GM21717 (cell line): ENCODE results near the gene POU6F2.
"Not testable (repeated sequence)": the region's sequence is repeated elsewhere in the genome, so short reads cannot be mapped to it uniquely, and the experiment has no call there.

Experiments
- ATAC-seq: cut with Tn5 transposase; IDR thresholded peaks from one replicate; pipeline ENCODE4 v1.9.1; 2021; ENCODE audit warnings: mild to moderate bottlenecking, moderate library complexity; ENCODE audit not compliant: unreplicated experiment

The POU6F2 gene, protein sequence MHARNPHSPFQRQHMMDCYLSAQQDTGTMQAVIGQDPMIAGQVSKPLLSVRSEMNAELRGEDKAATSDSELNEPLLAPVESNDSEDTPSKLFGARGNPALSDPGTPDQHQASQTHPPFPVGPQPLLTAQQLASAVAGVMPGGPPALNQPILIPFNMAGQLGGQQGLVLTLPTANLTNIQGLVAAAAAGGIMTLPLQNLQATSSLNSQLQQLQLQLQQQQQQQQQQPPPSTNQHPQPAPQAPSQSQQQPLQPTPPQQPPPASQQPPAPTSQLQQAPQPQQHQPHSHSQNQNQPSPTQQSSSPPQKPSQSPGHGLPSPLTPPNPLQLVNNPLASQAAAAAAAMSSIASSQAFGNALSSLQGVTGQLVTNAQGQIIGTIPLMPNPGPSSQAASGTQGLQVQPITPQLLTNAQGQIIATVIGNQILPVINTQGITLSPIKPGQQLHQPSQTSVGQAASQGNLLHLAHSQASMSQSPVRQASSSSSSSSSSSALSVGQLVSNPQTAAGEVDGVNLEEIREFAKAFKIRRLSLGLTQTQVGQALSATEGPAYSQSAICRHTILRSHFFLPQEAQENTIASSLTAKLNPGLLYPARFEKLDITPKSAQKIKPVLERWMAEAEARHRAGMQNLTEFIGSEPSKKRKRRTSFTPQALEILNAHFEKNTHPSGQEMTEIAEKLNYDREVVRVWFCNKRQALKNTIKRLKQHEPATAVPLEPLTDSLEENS

DNA sequence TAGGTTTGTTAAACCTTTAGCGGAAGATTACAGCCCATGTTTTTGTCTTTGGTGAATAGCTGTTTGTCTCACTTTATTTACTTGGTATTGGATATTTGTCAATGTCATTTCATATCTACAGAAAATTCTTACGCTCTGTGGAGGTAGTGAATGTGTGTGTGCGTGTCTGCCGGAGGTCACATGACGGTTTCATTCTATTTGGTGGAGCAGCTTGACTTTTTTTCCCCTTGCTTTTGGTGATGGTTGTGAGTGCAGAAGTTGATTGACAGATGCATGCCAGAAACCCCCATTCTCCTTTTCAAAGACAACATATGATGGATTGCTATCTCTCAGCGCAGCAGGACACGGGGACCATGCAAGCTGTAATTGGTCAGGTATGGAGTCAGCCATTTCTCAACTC is at the start of gene POU6F2:
POU6F2 (plus strand) TSS at position 225 of the 400 bp plus-strand sequence; CDS start at position 270, 45 bp downstream.
- no peak for ATAC-seq

DNA sequence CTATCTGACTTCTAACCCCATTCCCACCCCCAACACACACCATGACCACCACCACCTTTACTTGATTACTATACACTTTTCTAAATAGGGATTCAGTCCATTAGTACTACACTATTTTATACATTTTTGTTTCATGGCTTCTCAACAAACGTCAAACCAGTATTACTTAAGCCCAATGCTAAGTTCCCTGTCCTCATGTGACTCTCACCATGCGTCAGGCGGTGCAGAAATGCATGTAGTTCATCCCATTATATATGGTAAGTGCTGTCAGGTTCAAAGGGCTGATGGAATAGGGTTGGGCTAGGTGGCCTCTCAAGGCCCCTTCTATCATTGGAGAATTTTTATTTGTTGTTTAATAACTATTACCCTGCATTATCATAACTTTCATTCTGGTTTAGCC is 49.2 kb upstream of the POU6F2 start:
- no peak for ATAC-seq

DNA sequence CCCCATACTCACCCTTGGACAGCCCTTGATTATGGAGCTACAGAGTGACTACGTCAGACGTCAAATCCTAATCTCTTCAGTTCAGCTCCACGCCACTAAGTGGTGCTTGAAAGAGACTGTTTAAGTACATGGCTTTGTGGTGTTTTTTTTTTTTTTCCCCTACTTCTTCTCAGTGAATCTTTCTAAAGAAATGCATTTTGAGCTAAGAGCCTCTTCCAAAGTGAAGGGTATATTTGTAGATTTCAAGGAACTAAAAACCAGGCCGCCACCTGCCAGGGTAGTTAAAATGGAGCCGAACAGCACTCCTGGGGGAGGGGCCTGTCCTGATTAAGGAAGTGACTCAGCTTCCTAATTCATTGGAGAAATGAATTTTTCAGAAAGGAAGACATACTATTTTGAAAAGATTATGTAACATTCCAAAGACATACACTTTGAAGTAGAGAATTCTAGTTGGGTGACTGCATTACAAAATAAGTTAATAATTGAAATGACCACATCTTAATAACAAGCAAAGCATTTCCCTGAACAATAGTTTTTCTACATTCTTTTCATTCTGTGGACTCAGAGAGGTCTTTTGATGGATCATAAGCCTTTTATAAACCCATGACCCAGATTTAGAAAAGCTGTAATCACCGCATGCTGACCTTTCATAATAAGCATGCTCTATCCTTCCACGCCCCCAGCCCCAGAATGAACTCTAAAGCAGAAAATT is 48.1 kb upstream of the POU6F2 start:
- no peak for ATAC-seq

DNA sequence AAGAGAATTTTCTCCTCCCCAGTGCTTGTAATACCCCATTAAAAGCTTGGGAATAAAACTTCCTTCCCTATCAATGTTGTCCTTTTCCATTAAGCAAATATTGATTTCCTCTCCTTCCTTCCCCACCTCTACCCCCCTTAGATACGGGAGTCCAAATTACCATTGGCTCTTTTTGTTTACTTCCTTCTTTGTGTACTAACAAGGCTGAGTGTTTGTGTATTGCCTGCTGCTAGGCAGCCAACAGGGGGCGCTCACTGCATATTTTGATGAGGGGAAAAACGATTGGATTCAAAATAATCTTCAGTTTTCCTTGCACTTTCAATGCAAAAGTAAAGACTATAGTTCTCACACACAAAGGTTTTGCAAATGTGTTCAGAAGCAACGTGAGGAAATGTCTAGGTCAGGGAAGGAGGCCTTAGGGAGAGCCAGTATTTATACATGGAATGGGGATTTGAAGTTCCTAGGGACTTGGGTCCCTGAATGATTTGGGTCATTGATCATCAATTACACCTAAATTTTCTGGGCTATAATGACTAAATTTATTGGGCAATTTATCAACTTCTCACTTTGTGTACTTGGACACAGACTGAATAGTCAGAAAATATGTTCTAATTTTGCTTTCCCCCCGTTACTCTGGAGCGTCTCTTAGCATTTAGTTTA is 45.1 kb upstream of the POU6F2 start:
- peak; percentile 94 for ATAC-seq

DNA sequence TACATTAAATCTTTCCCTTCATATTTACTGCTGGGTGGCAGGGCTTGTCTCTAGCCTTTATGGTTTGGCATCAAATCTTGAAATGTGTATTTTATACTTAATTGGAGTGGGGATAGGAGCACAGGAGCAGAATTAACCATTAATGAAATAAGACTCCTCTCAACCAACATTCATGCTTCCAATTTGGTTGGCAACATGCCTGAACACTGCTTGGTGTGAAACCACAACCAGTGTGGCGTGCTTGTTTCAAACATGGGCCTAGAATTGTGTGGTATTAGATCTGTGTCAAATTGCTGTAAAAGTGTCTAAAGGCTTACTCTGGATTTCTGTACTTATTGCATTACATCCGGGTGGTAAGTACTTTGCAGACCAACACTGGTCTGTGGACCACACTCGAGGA is 43.7 kb upstream of the POU6F2 start:
- ATAC-seq: no peak

DNA sequence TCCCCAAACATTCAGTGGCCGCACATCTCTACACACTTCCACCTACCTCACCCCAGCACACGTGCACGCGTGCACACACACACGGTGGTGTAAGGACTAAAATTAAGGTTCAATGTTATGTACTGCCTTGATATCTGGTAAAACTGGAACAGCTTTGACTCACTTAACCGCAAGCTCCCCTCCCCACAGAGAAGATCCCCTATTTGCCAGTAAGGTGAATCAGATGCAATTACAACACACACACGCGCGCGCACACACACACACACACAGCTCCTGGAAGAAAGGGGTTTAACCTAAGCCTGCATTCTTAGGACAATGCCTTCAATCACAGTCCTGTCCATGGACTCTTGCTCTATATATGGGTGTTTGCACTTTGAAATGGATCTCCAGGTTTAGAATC is 43.2 kb upstream of the POU6F2 start:
- no peak for ATAC-seq

DNA sequence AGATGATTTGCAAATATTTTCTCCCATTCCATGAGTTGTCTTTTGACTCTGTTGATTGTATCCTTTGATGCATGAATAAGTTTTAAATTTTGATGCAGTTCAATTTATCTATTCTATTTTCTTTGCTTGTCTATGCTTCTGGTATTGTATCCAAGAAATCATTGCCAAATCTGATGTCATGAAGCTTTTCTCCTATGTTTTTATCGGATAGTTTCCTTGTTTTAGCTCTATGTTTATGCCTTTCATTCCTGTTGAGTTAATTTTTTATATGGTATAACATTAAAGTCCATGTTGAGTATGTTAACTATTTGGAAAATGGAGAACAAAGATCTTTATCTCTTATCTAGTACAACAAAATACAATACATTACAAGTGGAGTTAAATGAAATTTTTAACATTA is 41.1 kb upstream of the POU6F2 start:
- ATAC-seq: no peak

DNA sequence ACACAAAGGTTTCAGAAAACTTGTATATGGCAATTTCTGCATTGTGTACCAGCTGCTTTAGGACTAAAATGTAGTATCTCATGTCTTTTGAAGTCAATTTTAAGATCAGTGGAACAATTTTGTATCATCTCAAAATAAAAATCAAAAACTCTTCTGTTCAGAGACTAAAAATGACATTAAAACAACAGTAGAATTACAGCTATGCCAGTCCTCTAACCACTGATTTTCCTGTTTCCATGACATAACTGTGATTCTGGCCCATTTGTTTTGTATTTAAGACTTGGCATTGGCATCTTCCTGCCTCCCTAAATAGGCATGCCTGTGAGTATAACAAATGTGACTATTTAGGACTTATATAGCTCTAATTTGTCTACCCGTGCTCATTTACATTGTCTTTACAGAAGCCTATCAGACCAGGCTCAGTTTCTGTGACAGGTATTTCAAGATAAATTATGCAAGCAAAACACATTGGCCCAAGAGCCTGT is 39.7 kb upstream of the POU6F2 start:
- ATAC-seq: no peak

DNA sequence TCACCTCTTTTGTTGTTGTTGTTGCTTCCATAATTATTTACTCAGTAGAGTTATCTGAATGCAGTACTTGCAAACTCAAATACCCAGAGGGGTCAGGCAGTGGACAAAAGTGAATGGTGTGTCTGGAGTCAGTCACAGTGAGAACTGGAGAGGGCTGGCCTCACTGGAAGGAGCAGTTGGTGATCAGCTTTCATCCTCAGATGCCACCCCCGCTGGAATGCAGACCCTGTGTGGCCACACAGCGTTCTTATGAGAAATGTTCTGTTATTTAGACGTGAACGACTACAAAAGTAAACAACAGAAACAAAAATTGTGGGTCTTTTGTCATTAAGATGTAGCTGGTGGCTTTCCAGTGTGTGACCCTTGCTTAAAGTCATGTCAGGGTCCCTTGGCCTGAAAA is 39.1 kb upstream of the POU6F2 start:
- no peak for ATAC-seq

DNA sequence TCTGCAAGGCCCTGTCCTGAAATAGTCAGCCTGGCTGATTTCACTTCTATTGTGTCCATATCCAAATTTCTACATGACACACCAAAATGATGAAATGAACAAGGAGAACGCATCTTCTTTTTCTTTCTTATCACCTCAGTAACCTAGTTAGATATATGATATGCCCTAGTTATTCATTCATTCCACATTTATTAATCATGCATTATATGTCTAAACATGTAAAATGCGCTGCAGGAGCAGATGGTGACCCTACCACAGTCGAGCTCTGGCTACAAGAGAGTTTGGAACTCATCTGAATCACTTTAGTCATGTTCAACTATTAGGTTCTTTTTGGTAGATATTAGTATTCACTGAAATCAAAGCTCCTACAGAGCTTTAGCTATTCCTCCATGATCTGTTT is 36.9 kb upstream of the POU6F2 start:
- no peak for ATAC-seq

DNA sequence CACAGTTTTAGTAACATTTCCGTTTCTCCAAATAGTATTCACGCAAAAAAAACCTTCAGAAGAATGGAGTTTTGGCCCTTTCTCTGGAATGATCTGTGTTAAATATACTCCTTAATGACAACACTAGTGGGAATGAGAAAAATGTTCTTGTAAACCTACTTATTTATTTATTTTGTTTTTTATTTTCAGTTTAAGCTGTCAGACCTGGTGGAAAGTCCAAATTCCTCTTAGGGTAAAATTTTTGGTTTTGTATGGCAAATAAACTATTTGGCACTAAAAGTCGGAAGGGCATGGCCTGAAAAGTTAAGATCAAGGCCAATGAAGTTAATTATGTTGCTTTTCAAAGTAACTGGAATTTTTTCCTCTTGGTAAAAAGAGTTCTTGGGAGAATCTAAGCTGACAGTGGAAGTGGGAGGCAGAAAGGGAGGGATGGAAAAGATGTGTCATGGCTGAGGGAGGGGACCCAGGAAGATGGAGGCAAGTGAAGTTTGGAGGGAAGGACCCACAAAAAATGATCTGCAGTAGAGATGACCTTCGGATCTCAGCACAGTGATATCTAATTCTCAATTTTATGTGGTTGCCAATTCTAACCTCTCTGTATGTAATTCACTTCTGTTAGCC is 35.2 kb upstream of the POU6F2 start:
- no peak for ATAC-seq

DNA sequence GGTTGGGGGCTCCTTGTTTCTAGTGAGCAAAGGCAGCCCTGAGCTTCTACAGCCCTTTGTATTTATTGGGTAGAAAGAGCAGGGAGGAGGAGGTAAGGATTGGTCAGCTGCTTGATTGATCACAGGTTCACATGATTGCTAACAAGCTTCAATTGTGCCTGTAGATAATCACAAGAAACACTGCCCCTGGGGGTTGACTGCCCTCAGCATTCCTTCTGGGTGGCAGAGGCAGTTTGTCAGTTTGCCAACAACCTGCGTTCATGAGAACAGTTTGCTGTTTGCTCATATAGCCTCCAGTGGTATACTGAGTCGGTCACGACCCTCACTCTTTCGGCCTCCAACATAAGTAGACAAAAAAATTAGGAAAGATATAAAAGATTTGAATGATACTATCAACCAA is 30.2 kb upstream of the POU6F2 start:
- ATAC-seq: not testable (repeated sequence)

DNA sequence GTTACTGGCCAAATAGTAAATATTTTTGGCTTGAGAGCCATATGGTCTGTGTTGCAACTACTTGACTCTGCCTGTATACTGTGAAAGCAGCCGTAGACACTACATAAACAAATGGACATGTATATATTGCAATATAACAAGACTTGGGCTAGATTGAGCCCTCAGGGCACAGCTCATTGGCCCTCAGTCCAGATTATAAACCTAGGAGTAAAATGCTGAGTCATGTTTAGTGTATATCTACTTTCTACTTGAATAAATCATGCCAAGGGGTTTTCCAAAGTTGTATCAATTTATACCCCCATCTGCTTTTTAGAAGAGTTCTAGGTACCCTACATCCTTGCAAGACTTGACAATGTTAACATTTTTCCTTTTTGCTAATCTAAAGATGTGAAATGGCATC is 27.4 kb upstream of the POU6F2 start:
- ATAC-seq: no peak

DNA sequence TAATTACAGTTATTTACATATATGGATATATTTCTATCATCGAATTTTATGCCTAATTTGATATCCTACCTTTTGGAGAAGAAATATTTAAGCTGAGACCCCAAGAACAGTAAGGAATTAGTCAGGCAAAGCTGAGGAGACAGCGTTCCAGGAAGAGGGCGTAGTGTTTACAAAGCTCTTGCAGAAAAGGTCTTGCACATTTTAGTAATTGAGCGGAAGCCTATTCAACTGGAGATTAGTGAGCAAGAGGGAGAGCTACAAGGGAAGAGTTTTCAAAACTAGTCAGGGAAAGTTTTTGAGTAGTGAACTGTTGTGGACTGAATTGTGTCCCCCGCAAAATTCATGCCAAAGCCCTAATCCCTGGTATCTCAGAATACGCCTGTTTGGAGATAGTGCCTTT is 26.5 kb upstream of the POU6F2 start:
- no peak for ATAC-seq

DNA sequence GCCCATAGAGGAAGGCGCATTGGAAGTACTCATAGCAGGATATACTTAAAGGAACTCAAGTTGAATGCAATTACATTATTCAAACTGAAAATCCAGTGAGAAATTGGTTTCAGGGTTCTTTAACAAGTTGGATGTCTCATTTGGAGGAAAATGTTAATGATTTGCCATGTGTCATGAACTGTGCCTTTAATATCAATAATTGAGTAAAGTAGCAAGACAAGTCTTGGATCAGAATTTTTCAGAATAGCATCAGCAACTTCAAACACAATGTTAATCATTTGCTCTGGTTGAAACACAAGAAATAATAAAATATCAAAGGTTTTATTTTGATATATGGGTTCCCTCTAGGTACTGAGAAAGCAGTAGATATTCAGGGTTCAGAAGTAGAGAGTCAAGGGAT is 24.5 kb upstream of the POU6F2 start:
- no peak for ATAC-seq

DNA sequence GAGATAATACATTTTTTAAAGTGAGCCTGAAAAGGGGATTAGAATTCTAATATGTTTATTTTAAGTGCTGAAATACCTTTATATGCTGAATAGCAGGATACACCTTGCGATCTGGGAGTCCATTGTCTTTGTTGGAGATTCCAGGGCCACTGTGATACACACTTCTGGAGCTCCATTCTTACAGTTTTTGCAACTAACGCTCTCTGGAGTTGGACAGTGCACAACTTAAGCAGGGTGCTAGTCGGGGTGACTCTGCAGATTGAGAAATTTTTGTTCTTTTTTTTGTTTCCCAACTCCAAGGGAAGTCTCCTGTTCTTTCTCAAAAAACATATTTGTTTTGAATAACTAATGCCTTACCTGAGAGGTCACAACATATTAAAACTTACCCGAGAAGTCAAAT is 23.7 kb upstream of the POU6F2 start:
- ATAC-seq: no peak

DNA sequence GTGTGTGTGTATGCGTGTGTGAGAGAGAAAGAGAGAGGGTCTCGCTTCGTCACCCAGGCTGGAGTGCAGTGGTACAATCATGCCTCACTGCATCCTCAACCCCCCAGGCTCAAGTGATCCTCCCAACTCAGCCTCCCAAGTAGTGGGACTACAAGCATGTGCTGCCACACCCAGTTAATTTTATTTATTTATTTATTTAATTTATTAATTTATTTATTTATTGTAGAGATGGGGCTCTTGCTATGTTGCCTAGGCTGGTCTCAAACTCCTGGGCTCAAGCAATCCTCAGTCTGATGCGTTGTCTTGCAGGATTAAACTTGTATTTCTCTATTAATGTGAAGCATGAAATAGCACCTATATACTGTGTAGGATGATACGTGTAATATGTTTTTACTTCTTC is 21.8 kb upstream of the POU6F2 start:
- no peak for ATAC-seq

DNA sequence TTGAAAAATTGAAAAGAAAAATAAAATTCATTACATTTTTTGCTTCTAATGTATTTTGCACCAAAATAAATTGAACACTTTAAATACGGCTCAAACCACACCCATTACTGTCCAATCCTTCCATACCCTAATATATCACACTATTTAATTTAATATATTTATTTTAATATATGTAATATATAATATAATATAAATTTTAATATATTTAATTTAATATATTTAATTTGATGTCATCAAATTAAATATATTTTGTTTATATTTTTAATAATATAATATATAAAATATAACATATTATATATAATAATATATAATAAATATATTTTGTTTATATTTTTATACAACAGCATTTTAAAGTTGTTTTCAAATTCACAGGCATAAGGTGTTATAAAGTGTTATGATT is 15.7 kb upstream of the POU6F2 start:
- no peak for ATAC-seq

DNA sequence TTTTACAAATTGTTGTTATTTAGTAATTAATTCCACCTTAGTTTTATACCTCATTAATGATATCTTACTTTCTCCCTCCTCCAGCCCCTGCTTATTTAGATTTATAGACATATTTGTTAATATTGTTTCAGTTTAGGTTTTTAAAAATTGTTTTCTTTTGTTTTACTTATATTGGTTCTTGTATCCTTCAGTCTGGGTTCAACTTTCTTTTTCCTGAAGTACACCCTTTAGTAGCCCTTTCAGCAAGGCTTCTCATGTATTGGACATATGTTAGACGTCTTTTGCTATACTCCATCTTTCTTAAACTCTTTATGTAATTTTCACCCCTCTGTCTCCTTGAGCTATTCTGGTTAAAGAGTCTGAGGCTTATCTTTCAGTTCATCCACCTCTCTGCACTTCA is 12.8 kb upstream of the POU6F2 start:
- no peak for ATAC-seq

DNA sequence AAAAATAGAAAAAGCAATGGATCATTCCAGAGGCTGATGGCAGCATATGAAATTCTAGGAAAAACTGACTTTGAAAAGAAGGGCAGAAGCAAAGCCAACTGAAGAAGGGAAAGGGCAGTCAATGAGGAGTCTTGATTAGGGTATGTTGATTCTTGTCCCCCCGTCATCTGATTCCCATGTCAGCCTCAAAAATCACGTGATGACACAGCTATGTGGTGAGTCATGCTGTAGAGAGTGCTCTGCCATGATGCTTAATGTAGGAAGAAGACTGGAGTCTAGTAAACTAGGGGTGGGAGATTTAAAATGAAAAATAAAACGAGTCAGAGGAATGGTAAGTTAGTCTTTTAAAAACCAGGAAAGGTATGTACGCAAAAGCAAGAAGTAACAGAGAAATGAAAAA is 3.9 kb upstream of the POU6F2 start:
- ATAC-seq: no peak

DNA sequence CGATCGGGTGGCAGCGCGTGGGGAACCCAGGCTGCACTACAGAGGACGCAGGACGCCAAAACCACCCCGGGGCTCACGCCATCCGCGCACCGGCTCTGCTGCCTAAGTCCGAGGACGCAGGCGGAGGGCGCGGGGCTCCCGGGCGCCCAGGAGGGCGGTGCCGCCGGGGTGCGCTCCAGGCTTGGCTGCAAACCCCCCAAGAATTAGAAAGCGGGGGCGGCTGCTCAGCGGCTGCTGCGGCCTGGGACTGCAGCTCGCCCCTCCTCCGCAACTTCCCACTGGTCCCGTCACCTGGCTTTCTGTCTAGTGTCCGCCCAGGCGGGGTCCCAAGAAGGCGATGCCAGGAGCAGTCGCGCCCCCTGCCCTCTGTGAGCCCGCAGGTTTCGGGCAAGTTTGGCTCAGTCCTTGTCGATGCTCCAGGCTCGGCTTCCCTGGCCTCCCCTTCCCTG is 1.7 kb upstream of the POU6F2 start:
- no peak for ATAC-seq
